C4-2B (cell line): ENCODE data around the gene C18orf63.

Experiments used
- H3K27ac ChIP-seq: fragments of 450-650 bp; 2 replicates; pipeline ENCODE4 v1.5.1; 2017
- CTCF ChIP-seq: fragments of 450-650 bp; conservative IDR thresholded peaks from 2 replicates; pipeline ENCODE4 v1.5.1; 2017; ENCODE audit warnings: mild to moderate bottlenecking
- ZFX ChIP-seq: fragments of 450-650 bp; IDR thresholded peaks from 2 replicates; pipeline ENCODE4 v1.6.1; 2017

C18orf63 gene

GRCh38 chr18:74288041-74288440, 27.6 kb upstream of the C18orf63 start:
- TF ChIP-seq CTCF (no peak), ZFX (no peak)
- H3K27ac ChIP-seq, result peak overlapping the region; percentile 64; the same call in 1 of the 2 replicates

- H3K27ac ChIP-seq, result peak overlapping the region; percentile 64
- TF ChIP-seq CTCF (no peak), ZFX (no peak)
These were observed 26.9 kb upstream of the C18orf63 start for GRCh38 chr18:74288730-74289129.

- no peak for TF ChIP-seq CTCF
- TF ChIP-seq ZFX, result no peak
- H3K27ac ChIP-seq, result peak overlapping the region; percentile 64
These were observed 26.5 kb upstream of the C18orf63 start for GRCh38 chr18:74289137-74289536.

GRCh38 chr18:74290021-74290420, 25.6 kb upstream of the C18orf63 start:
- no peak for TF ChIP-seq CTCF
- no peak for TF ChIP-seq ZFX
- H3K27ac ChIP-seq, result peak overlapping the region; percentile 90

GRCh38 chr18:74290794-74291471, 24.7 kb upstream of the C18orf63 start:
- H3K27ac ChIP-seq, result peak overlapping the region; percentile 90
- TF ChIP-seq ZFX (no peak), CTCF (peak; percentile 80)

GRCh38 chr18:74291472-74291770, 24.2 kb upstream of the C18orf63 start:
- peak overlapping the region; percentile 90 for H3K27ac ChIP-seq
- no peak for TF ChIP-seq ZFX
- TF ChIP-seq CTCF, result peak; percentile 61

GRCh38 chr18:74291771-74292540, 23.7 kb upstream of the C18orf63 start, which contains the start of gene CYB5A:
Gene CYB5A (minus strand): TSS chr18:74291963. CDS start chr18:74291875, 88 bp downstream.
- no peak for TF ChIP-seq ZFX
- no peak for TF ChIP-seq CTCF
- H3K27ac ChIP-seq, result peak within 1 kb of the TSS; percentile 90
